ENCODE data around the gene MYLIP.

MYLIP gene

DNA sequence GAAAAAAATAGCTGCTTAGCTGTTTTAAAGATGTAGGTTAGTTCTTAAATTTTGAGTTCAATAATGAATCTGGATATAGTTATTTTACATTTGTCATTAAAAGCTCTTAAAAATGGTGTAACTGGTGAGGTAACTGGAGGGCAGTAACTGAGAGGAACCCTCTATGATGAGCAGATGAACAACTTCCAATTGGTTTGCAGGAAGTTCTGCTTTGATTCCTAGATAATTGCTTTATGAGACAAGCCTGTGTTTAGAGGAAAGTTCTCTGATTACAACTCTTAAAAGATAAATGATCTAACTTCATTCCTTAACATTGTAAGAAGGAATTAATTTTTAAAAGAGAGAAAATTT, 8.5 kb downstream of the MYLIP start:
- DNase-seq (ENCODE audit: low read depth in 2 of 3, low spot score in 1 of 3): no peak

DNA sequence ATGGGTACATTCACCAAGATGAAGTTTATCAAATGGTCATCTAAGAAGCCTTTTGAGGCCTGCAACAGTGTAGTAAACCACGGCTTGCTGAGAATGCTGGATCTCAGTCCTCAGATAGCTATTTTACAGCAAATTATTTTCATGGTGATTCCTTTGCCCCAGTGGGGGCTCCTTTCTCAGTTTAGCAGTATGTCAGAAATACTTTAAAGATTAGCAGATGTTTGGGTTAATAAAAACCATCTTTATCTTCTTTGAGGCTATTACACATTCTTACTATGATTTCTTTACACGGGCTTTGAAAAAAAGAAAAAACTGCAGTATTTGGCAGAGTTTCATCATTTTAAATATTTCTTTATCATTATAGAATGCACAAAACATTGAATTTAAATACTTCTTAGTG, 10.7 kb downstream of the MYLIP start:
- no peak for DNase-seq (ENCODE audit: low read depth in 2 of 3, low spot score in 1 of 3)

DNA sequence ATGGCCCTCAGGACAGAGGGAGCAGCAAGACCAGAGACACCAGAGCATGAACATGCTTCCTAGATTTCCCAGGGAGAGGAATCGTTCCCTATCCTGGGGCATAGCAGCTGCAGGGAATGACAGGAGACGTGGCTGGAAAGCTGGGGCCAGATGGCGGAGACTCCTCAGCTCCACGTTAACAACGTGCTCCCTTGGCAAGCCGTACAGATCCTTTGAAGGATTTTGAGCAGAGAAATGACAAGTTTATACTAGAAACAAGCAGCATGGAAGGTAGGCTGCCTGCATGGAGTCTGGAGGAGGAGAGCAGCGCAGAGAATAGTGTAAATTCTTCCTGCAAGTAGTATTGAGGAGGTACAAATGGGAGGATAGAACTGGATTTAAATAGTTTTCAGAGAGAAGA, 11.7 kb downstream of the MYLIP start:
- no peak for DNase-seq (ENCODE audit: low read depth in 2 of 3, low spot score in 1 of 3)

DNA sequence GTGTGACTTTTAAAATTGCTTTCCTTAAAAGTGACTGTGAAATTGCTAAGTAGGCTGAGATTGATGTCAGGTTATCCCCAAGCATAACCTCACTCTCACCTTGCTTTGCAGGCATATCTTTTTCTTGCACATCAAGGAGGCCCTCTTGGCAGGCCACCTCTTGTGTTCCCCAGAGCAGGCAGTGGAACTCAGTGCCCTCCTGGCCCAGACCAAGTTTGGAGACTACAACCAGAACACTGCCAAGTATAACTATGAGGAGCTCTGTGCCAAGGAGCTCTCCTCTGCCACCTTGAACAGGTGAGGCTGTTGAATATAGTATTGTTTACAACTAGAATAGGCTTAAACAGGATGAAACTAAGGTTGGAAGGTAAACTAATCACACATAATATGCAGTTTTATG, 12.6 kb downstream of the MYLIP start:
- DNase-seq (ENCODE audit: low read depth in 2 of 3, low spot score in 1 of 3): no peak

DNA sequence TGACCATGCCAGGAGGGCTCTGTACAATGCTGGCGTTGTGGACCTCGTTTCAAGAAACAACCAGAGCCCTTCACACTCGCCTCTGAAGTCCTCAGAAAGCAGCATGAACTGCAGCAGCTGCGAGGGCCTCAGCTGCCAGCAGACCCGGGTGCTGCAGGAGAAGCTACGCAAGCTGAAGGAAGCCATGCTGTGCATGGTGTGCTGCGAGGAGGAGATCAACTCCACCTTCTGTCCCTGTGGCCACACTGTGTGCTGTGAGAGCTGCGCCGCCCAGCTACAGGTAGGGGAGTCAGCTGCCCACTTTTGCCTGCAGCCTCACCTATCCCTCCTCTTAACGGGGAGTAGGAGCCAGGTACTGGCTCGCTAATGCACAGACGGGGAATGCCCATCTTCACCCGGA, 16.2 kb downstream of the MYLIP start:
- DNase-seq (ENCODE audit: low read depth in 2 of 3, low spot score in 1 of 3): no peak

DNA sequence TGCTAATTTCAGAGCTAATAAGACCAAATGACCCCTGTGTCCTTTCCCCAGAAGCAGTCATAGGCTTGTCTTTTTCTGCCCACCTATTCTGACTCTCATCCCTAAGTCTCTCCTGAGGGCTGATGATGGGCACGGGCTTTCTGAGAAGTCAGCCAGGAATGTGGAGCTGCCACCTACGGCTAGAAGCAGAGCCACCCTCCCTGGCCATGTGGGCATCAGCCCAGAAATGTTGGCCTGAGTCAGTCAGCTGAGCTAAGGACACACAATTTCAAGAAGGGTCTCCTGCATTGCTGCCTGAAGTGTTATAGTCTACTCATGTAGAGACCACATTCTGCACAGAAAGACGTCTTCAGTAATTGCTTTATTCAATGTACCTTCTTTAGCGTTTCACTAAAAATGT, 17.1 kb downstream of the MYLIP start:
- DNase-seq (ENCODE audit: low read depth in 2 of 3, low spot score in 1 of 3): no peak

DNA sequence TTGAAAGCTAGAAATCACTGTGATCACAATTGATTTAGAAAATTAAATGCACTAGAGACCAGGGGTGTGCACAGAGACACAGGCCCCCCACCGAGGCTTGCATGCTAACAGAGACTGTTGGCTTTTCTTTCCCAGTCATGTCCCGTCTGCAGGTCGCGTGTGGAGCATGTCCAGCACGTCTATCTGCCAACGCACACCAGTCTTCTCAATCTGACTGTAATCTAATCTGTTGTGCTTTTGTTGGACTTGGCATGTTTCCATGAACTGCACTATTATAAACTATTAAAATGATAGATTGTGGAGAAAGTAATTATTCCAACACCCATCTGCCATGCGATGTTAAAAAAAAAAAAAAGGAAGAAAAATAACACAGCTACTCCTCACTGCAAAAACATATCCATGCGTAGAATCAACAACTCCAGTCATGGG, 17.7 kb downstream of the MYLIP start:
- no peak for DNase-seq (ENCODE audit: low read depth in 2 of 3, low spot score in 1 of 3)

DNA sequence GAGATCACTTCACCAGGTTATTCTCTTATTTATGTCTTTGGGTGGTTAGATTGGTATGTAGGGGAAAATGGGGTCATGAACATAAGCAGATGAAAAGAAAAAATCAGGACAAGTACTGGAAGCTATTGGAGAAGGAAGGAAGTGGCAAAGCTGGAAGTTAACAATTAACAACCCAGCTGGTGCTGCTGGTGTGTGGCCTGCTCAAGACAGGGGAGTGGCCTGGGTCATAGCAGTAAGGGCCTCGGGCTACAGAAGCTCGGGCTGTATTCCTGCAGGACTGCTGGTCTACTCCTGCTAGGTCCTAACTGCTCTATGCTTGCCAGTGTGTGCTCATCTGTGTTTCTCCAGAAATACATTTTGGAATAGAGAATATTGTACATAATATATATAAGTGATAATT, 19.6 kb downstream of the MYLIP start:
- DNase-seq (ENCODE audit: low read depth in 2 of 3, low spot score in 1 of 3): no peak

DNA sequence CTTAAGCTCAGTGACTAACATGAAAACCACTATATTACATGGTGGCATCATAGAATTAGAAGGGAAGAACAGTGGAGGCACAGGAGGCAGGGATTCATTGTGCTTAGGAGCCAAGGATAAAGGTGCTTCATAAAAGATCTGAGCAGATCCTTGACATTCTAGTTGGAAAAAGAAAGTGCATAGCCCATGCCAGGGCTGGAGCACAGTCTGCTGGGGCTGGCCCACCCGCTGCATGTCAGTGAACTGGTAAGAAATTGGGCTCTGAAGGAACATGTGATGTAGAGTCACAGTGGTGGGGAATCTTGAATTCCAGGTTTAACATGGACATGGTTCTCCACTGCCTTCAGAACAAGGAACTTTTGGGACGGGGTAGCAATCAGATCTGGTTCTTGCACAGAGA, 20.4 kb downstream of the MYLIP start:
- DNase-seq (ENCODE audit: low read depth in 2 of 3, low spot score in 1 of 3): no peak

DNA sequence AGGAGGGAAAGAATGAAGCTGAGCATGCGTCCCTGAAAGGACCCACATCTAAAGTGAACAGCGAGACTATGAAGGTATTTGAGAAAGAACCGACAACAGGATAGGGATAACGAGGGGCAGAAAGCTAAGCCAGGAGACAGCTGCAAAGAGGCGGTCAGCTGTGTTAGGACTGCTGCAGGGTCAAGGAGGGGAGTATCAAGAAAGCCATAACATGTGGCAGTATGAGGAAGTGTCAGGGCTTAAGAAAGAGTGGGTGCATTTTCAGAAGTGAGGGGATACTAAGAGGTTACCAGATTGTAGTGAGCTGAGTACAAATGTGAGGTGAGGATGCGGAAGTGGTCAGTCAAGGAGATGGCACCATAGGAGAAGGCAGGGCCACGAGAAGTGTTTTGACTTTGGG, 21.2 kb downstream of the MYLIP start:
- DNase-seq (ENCODE audit: low read depth in 2 of 3, low spot score in 1 of 3): no peak

DNA sequence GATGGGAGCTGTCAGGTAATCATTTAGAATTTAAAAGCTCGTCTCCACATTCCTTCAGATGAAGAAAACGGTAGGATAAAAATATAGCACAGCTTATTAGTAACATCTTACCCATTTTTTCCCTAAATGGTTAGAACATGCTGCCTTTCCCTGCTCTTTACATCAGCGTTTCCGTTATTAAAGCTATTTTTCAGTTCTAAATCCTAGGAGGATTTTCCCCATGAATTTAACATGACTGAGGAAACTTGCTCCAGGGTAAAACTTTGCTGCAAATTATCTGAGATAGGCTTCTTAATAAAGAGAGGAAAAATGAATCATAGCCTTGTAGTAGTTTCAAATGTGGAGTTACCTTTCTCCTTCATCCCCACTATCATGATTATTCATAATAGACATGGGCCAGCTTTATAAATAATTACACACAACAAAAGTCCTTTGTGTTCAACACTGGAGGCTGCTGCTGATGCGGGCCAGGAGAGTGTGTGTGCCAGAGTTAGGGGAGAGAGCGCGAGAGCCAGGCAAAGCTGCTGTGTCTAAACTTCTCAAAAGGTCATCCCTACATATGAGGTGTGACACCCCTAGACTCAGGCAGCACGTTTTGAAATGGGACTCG, 24.4 kb downstream of the MYLIP start:
- no peak for DNase-seq (ENCODE audit: low read depth in 2 of 3, low spot score in 1 of 3)

DNA sequence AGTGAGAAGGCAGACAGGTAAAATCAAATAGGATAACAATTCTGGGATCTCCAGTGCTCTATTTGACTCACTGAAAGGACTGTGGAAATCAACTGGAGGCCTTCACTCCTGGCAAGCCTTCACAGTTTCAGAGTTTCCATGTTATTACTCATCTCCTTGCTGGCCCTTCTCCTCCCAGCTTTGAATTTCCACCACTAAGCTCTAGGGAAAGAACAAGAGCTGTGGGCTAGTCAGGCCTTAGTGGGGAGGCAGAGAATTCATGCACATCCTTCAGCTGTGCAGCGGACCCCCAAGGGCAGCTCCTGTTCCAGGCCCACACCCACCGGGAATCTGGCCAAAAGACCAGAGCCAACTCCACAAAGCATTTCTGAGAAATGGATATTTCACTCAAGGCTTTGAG, 26.0 kb downstream of the MYLIP start:
- no peak for DNase-seq (ENCODE audit: low read depth in 2 of 3, low spot score in 1 of 3)

DNA sequence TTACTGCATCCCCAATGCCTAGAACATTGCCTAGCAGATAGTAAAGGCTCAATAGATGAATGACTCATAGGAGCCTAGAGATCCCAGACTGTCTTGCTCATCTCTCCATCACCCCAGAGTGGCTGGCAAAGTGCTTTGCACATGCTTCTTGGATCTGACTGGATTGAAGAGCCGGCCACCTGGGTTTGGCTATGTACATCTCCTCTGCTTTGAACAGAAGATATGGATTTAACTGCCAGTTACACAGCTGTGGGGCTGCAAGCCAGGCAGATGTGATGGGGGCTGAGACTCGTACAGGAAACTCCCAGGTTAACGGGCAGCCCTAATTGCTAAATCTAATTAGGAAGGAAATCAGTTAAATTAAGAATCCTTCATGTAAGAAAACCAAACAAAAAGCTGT, 28.6 kb downstream of the MYLIP start:
- no peak for DNase-seq (ENCODE audit: low read depth in 2 of 3, low spot score in 1 of 3)

DNA sequence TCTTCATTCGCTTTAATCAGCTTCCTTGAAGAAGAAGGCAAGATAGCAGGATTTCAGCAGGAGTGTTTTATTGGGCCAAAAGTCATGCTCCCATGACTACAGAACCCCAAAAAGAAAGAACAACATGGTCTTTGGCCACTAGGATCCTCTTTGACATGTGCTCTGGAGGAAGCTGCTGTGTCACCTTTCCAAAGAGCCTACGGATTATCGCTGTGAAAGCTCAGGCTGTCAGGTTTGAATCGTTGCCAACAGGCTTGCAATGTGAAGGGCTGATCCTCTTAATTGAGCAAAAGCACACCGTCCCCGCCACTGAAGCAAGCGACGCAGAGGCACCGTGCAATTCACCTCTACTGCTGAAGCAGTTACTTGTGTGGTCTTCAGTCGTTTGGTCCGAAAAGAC, 29.0 kb downstream of the MYLIP start:
- no peak for DNase-seq (ENCODE audit: low read depth in 2 of 3, low spot score in 1 of 3)

DNA sequence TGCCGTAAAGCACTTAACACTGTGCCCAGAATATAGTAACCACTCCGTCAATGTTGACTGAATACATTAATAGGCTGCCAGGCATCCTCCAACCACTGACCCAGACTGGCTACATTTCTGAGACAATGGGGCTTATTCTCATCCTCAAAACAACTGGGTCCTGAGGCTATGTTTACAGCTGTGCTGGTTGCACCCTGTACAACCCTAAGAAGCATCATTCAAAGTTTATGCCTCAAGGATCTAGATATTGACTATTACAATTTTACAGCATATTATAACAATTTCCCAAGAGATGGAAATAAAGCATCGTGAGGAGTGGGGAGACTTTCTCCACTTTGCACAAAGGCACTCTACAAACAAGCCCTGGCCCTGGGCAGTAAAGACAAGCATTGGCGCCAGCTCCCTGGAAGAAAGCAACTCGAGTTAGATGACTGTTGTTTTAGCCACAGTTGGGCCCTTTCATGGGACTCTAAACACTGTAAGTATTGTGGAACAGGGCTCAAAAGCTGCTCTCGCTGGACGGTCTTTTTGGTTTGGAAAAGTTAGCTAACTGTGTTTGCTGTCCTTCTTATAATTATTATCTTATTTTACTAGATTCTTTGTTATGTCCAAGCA, 30.2 kb downstream of the MYLIP start:
- DNase-seq (ENCODE audit: low read depth in 2 of 3, low spot score in 1 of 3): no peak

DNA sequence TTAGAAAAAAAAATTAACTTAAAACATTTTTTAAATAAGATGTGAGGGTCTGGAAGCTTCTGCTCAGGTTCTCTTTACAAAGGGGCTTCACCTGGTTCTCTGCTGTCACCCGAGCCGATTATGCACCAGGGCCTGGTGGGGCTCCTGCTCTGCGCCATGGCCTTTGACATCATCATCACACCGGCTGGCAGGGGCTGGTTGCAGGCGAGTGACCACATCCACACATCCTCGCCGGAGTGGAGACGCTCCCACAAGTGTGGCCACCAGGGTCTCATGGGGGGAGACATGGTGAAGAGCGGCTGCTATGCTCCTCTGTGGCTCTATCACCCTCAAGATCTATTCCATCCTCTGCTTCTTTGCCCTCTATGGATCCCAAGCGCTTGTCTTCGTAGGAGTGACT, 31.9 kb downstream of the MYLIP start:
- no peak for DNase-seq (ENCODE audit: low read depth in 2 of 3, low spot score in 1 of 3)

DNA sequence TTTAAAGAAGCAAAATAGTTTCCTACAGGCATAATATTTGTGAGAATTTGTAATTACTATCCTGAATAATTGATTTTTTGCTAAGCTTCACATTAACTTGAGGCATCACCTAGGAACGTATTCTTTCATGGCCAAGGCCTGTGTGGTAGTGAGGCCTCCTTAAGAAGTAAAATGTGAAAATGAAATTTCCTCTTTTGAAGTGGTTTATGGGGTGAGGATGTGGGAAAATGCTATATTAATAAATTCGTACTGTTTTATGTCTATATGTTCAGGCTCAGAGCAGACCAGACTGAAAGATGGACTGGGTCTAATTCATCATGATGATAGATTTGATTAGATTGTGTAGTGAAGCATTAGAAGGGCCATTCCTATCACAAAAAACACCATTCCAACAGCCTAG, 33.1 kb downstream of the MYLIP start:
- DNase-seq (ENCODE audit: low read depth in 2 of 3, low spot score in 1 of 3): no peak

DNA sequence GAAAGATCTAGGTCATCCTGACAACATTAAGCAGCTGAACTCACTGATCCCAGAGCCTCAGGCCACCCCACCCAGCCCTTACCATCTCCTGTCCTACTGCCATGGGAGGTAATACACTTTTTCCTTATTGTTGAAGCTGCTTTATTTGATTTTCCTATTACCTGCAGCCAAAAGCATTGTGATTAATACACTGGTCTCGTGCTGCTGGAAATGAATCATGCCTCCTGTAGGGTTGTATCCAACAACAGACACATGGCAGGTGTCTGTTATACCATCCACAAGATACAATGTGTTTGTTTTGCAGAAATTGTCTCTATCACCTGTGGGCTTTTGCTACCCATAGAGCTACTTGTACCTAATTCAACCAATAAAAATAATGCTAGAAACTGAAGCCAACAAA, 34.2 kb downstream of the MYLIP start:
- DNase-seq (ENCODE audit: low read depth in 2 of 3, low spot score in 1 of 3): no peak

DNA sequence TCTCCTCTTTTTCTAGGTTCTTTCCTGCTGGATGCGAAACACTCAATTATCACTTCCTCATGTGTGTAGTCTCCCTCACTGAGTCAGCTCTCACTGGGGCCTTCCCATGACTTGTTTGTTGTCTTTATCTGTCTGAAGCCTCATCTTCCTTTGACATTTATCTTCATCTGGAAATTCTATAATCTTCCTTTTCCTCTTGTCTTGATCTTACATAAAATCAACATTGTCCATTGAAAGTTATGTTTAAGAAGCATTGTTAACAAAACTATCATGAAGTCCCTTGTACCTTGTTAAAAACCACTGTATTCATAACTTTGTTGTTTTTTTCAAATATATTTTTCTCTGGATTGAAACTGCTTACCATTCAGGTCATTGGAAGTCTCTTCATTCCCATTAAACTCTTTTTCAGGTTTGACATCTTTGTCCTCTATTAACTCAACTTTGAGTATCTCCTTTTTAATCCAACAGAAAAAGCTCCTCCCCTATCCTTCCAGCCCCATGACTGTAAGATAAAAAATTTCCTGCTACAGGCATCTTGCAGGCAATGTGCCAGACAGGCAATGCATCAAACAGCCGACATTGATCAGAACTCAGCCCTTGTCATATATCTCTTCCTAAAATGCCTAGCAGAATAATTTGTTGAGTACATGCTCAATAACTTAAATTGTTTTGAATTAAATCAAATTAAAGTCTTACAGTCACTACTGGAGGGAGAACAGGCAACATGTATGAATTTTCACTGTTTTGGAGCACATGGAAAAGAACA, 34.8 kb downstream of the MYLIP start:
- DNase-seq (ENCODE audit: low read depth in 2 of 3, low spot score in 1 of 3): no peak

DNA sequence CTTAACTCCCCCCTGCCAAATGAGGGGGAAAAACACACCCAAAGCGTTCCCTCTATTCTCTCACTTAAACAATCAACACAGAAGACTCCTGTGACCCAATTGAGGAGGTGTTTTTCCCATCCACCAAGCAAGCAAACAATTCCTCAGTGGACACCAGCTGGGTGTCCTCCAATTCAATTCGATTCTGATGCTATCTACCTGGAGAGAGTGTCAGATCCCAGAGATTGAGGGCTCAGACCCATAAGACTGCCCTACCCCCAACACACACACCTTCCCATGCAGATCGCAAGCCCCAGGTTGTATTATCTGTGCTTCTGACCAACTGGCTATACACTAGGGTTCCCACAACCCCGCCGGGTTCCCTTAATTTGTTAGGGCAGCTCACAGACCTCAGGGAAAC, 36.8 kb downstream of the MYLIP start:
- DNase-seq (ENCODE audit: low read depth in 2 of 3, low spot score in 1 of 3): no peak

DNA sequence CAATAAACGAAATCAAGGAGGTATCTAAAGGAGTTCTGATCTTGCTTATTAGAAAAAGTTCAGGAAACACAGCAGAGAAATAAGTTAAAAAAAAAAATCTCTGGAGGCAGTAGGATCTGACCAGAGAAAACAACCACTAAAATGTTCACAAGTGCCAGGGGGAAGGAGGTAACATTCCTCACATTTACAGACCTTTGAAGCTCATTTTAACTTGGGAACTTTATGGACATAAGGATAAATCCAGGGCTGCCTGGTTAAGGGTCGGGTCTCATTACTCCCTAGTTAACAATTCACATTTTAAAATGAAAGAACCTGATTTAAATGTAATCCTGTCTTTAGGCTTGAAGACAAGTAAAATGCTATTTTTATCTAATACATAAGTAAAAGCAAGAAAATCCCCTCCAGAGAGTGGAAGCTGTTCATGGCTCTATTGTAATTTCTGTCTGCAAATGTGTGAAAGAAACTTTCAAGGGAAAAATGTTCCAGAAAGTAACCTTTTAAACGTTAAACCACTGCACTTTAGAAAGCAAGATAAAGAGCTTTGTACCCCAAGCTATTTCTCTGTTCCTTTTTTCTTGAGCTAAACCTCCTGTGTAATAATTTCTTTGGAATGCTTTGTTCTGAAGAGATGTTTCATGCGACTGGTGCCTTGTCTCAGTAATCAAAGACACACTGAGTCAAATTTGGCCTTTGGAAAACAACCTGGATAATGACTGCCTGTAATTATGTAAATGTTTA, 38.2 kb downstream of the MYLIP start:
- DNase-seq (ENCODE audit: low read depth in 2 of 3, low spot score in 1 of 3): no peak

DNA sequence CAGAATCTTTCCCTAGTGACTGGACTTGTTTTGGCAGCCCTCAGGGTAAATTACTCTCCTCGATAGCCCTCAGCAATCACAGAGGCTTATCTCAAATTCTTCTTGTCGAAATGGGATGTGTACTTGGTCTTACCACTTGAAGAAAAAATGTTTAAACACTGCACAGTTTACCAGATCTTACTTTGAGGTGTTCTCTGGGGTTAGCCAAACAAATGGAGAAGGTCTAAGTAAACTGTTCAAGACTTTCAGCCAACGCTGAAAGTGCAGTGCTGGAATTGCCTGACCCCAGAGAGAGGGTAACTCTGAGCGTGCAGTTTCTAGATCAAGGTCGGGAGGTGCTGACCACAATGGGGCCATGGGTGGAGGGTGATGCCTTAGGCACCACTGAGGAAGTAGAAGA, 39.2 kb downstream of the MYLIP start:
- no peak for DNase-seq (ENCODE audit: low read depth in 2 of 3, low spot score in 1 of 3)
